Measurements from ENCODE around the gene SPATC1L. TPM values are rescaled to one million over a fixed set of nuclear protein-coding genes. Genes with fewer than 3 reads are reported as not detected.

Gene SPATC1L
- total RNA-seq, 1 experiment from 2014 or later = 11.3 TPM

GRCh38 chr21:46138383-46138970 is 45.8 kb downstream of the SPATC1L start:
- no peak overlapping the region for H3K27ac Mint-ChIP-seq (ENCODE audit: low read depth, unreplicated experiment)
- no peak for DNase-seq (ENCODE audit: unreplicated experiment)
- CTCF ChIA-PET = interaction anchor here (0.6 kb wide), 1 partner anchor 21 kb away, joined by 3 read pairs; no protein-coding TSS in a partner anchor
- H3K27me3 Mint-ChIP-seq (ENCODE audit: insufficient read depth, unreplicated experiment) = peaks cover 16% of the 10 kb centered on the region
- POLR2A ChIA-PET = no interaction called here
- BruUV-seq (replicated peaks) = no TSS peak
- H3K4me3 Mint-ChIP-seq (ENCODE audit: unreplicated experiment) = no peak overlapping the region
- TF ChIP-seq, protein P1, sequence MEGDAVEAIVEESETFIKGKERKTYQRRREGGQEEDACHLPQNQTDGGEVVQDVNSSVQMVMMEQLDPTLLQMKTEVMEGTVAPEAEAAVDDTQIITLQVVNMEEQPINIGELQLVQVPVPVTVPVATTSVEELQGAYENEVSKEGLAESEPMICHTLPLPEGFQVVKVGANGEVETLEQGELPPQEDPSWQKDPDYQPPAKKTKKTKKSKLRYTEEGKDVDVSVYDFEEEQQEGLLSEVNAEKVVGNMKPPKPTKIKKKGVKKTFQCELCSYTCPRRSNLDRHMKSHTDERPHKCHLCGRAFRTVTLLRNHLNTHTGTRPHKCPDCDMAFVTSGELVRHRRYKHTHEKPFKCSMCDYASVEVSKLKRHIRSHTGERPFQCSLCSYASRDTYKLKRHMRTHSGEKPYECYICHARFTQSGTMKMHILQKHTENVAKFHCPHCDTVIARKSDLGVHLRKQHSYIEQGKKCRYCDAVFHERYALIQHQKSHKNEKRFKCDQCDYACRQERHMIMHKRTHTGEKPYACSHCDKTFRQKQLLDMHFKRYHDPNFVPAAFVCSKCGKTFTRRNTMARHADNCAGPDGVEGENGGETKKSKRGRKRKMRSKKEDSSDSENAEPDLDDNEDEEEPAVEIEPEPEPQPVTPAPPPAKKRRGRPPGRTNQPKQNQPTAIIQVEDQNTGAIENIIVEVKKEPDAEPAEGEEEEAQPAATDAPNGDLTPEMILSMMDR (IDR thresholded peaks at IDR 0.05; ENCODE audit: unreplicated experiment) = no peak
- H3K36me3 Mint-ChIP-seq (ENCODE audit: insufficient read depth, unreplicated experiment) = no peaks in the 10 kb centered on the region
- H3K9me3 Mint-ChIP-seq (ENCODE audit: unreplicated experiment) = no peaks in the 10 kb centered on the region
- intact Hi-C loops (cut with micrococcal nuclease) = no loop called here
- H3K4me1 Mint-ChIP-seq (ENCODE audit: insufficient read depth, unreplicated experiment) = no peaks in the 10 kb centered on the region

DNA sequence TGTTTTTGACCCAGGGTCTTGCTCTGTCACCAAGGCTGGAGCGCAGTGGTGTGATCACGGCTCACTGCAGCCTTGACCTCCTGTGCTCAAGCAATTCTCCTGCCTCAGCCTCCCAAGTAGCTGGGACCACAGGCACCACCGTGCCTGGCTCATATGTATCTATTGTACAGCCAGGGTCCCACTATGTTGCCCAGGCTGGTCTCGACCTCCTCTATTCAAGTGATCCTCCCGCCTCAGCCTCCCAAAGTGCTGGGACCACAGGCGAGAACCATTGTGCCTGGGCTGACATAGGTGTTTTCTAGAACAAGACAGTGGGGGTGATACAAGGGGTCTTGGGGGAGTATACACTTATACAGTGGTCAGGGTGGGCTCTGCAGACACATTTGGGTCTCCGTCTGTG is 46.4 kb downstream of the SPATC1L start:
- POLR2A ChIA-PET = no interaction called here

DNA sequence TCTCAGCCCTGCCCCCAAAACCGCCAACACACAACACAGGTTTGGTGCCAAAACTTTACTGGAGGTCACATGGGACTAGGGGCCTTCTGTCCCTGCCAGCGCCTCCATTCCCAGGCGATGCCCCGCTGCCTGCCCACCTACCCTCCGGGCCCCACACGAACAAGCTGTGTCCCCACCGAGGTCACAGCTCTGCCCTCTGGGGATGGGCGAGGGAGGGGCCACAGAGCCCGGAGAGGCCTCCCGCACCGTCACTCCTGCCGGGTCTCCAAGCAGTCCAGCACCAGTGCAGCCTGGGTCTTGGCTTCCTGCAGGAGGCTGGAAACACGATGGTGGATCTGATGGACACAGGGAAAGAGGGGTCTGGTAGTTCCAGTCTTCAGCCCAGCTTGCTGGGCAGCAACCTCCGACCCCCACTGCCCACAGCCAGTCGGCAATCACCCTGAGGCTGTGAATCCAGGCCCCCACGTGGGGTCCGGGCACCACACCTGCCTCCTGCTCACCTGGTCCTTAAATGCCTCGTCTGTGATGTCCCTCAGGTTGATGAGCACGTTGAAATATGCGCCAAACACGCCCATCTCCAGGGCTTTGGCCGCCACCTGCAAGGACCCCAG is 47.4 kb downstream of the SPATC1L start:
- Mint-ChIP-seq H3K4me1 (ENCODE audit: insufficient read depth, unreplicated experiment) (no peaks in the 10 kb centered on the region), H3K27me3 (ENCODE audit: insufficient read depth, unreplicated experiment) (peaks cover 16% of the 10 kb centered on the region), H3K36me3 (ENCODE audit: insufficient read depth, unreplicated experiment) (no peaks in the 10 kb centered on the region), H3K27ac (ENCODE audit: low read depth, unreplicated experiment) (no peak overlapping the region), H3K9me3 (ENCODE audit: unreplicated experiment) (no peaks in the 10 kb centered on the region), H3K4me3 (ENCODE audit: unreplicated experiment) (no peak overlapping the region)
- CTCF ChIA-PET = interaction anchor here (0.5 to 0.6 kb wide), 2 partner anchors 88 to 525 kb away, joined by 3 read pairs; no protein-coding TSS in a partner anchor
- intact Hi-C loops (cut with micrococcal nuclease) = no loop called here
- POLR2A ChIA-PET = no interaction called here
- BruUV-seq (replicated peaks) = no TSS peak
- TF ChIP-seq, protein P1 (IDR thresholded peaks at IDR 0.05; ENCODE audit: unreplicated experiment) = no peak
- DNase-seq (ENCODE audit: unreplicated experiment) = no peak

More for the DNA sequence above, 46.4 kb downstream of the SPATC1L start:
- Mint-ChIP-seq H3K36me3 (ENCODE audit: insufficient read depth, unreplicated experiment) (no peaks in the 10 kb centered on the region), H3K27me3 (ENCODE audit: insufficient read depth, unreplicated experiment) (peaks cover 16% of the 10 kb centered on the region), H3K27ac (ENCODE audit: low read depth, unreplicated experiment) (no peak overlapping the region), H3K4me1 (ENCODE audit: insufficient read depth, unreplicated experiment) (no peaks in the 10 kb centered on the region), H3K4me3 (ENCODE audit: unreplicated experiment) (no peak overlapping the region), H3K9me3 (ENCODE audit: unreplicated experiment) (no peaks in the 10 kb centered on the region)
- CTCF ChIA-PET = no interaction called here
- TF ChIP-seq, protein P1 (IDR thresholded peaks at IDR 0.05; ENCODE audit: unreplicated experiment) = no peak
- intact Hi-C loops (cut with micrococcal nuclease) = no loop called here
- no TSS peak for BruUV-seq (replicated peaks)
- DNase-seq (ENCODE audit: unreplicated experiment) = no peak

- ChIA-PET CTCF (interaction anchor here (0.6 kb wide), 1 partner anchor 526 kb away, joined by 3 read pairs; no protein-coding TSS in a partner anchor), POLR2A (no interaction called here)
- TF ChIP-seq, protein P1 (IDR thresholded peaks at IDR 0.05; ENCODE audit: unreplicated experiment) = no peak
- BruUV-seq (replicated peaks) = no TSS peak
- no peaks in the 10 kb centered on the region for H3K4me1 Mint-ChIP-seq (ENCODE audit: insufficient read depth, unreplicated experiment)
- no peaks in the 10 kb centered on the region for H3K9me3 Mint-ChIP-seq (ENCODE audit: unreplicated experiment)
- H3K4me3 Mint-ChIP-seq (ENCODE audit: unreplicated experiment) = no peak overlapping the region
- H3K27me3 Mint-ChIP-seq (ENCODE audit: insufficient read depth, unreplicated experiment) = peaks cover 16% of the 10 kb centered on the region
- no peak for DNase-seq (ENCODE audit: unreplicated experiment)
- intact Hi-C loops (cut with micrococcal nuclease) = no loop called here
- no peaks in the 10 kb centered on the region for H3K36me3 Mint-ChIP-seq (ENCODE audit: insufficient read depth, unreplicated experiment)
- no peak overlapping the region for H3K27ac Mint-ChIP-seq (ENCODE audit: low read depth, unreplicated experiment)
Measured at GRCh38 chr21:46135782-46136395, 48.4 kb downstream of the SPATC1L start.
